A673 (cell line): ENCODE results near the gene PHKA2.

Experiments used
- CTCF ChIP-seq: fragments of 300-800, 200-600 bp; sonication (generic); conservative IDR thresholded peaks from 2 replicates; pipeline ENCODE4 v1.5.1; 2017; ENCODE audit warnings: low read depth, mild to moderate bottlenecking, antibody characterized with exemption, low read length, moderate library complexity, mixed read lengths
- EZH2 ChIP-seq: fragments of 200-600 bp; sonication (generic); IDR thresholded peaks from 2 replicates; pipeline ENCODE4 v1.6.1; 2017; ENCODE audit warnings: borderline replicate concordance, low read depth, mild to moderate bottlenecking, mixed read lengths, antibody characterized with exemption, low read length; ENCODE audit not compliant: poor library complexity, severe bottlenecking

GRCh38 chrX:19017271-19017670 lies 33.4 kb upstream of the PHKA2 start:
- TF ChIP-seq EZH2, result no peak
- TF ChIP-seq CTCF, result peak; percentile 68
